ENCODE results near the gene BMP2K. TPM values are rescaled to one million over a fixed set of nuclear protein-coding genes. Genes with fewer than 3 reads are reported as not detected.

The BMP2K gene
- total and polyA plus RNA-seq, 2 experiments from 2014 or later: 27.3 to 96.5 TPM

GRCh38 chr4:78781924-78782323 is 5.8 kb downstream of the BMP2K start:
- TF ChIP-seq EZH2 (IDR thresholded peaks at IDR 0.05; ENCODE audit: borderline replicate concordance) (no peak), EZH2phosphoT487 (IDR thresholded peaks at IDR 0.05; ENCODE audit: low read depth, severe bottlenecking, unreplicated experiment) (no peak)
- TF ChIP-seq, protein P1, sequence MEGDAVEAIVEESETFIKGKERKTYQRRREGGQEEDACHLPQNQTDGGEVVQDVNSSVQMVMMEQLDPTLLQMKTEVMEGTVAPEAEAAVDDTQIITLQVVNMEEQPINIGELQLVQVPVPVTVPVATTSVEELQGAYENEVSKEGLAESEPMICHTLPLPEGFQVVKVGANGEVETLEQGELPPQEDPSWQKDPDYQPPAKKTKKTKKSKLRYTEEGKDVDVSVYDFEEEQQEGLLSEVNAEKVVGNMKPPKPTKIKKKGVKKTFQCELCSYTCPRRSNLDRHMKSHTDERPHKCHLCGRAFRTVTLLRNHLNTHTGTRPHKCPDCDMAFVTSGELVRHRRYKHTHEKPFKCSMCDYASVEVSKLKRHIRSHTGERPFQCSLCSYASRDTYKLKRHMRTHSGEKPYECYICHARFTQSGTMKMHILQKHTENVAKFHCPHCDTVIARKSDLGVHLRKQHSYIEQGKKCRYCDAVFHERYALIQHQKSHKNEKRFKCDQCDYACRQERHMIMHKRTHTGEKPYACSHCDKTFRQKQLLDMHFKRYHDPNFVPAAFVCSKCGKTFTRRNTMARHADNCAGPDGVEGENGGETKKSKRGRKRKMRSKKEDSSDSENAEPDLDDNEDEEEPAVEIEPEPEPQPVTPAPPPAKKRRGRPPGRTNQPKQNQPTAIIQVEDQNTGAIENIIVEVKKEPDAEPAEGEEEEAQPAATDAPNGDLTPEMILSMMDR (IDR thresholded peaks at IDR 0.05; ENCODE audit: poor library complexity): no peak
- WGBS (ENCODE audit: low lambda C conversion rate, missing lambda C conversion rate): 66% methylated on average over 3 of the region's 3 CpGs
- Histone ChIP-seq H3K4me3 (no peak overlapping the region), H3K4me2 (peak overlapping the region; percentile 83), H2AFZ (no peak overlapping the region), H3K79me2 (peaks cover 99% of the 10 kb centered on the region), H3K27ac (peak overlapping the region; percentile 65), H3K36me3 (replicated peaks; ENCODE audit: insufficient read depth, low read depth) (no peaks in the 10 kb centered on the region), H3K9me2 (replicated peaks; ENCODE audit: insufficient read depth) (no peaks in the 10 kb centered on the region), H3K4me1 (ENCODE audit: insufficient read depth) (peaks cover 25% of the 10 kb centered on the region), H3K27me3 (no peaks in the 10 kb centered on the region), H3K9me3 (ENCODE audit: low read depth) (no peaks in the 10 kb centered on the region), H4K20me1 (ENCODE audit: insufficient read depth, poor library complexity, severe bottlenecking) (peaks cover 23% of the 10 kb centered on the region)
- peak; percentile 45 for DNase-seq (ENCODE audit: low spot score)

DNA sequence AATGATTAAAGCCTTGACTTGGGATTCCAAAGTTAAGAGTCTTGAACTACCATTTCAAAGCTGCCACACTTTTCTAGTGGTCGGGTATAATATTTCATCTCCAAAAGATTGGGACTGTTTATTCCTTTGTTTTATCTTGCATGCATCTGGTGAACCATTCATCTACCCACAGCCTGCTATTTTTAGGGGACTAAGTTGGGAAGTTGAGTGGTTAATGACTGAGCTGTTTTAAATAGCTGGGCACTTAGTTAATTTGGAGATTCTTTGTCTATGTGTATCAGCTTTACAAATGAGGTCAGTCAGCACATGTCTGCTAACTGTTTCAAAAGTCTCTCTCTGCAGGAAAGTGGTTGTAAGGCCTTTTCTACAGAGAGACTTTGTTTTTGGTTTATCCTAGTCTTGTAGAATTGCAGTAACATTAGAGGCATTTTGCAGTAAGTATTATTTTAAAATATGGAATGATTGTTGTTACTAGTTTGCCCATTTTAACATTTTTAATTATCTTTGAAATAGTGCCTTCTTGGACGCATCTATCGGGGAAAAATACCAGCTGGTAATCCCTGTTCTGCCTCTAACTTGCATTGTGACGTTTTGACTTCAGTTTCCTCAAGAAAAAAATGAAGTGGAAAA is 8.2 kb downstream of the BMP2K start:
- Histone ChIP-seq H3K9me3 (ENCODE audit: low read depth) (no peaks in the 10 kb centered on the region), H3K27ac (no peak overlapping the region), H3K4me2 (peak overlapping the region; percentile 3), H3K4me3 (no peak overlapping the region), H2AFZ (no peak overlapping the region), H3K79me2 (peaks cover 99% of the 10 kb centered on the region), H3K9me2 (replicated peaks; ENCODE audit: insufficient read depth) (no peaks in the 10 kb centered on the region), H3K4me1 (ENCODE audit: insufficient read depth) (peaks cover 12% of the 10 kb centered on the region), H3K36me3 (replicated peaks; ENCODE audit: insufficient read depth, low read depth) (no peaks in the 10 kb centered on the region), H3K27me3 (no peaks in the 10 kb centered on the region), H4K20me1 (ENCODE audit: insufficient read depth, poor library complexity, severe bottlenecking) (peaks cover 31% of the 10 kb centered on the region)
- whole genome bisulfite sequencing (ENCODE audit: low lambda C conversion rate, missing lambda C conversion rate): 80% methylated on average over 4 of the region's 4 CpGs
- TF ChIP-seq EZH2phosphoT487 (IDR thresholded peaks at IDR 0.05; ENCODE audit: low read depth, severe bottlenecking, unreplicated experiment) (no peak), EZH2 (IDR thresholded peaks at IDR 0.05; ENCODE audit: borderline replicate concordance) (no peak)
- TF ChIP-seq, protein P1 (IDR thresholded peaks at IDR 0.05; ENCODE audit: poor library complexity): no peak
- no peak for DNase-seq (ENCODE audit: low spot score)

- Histone ChIP-seq H4K20me1 (ENCODE audit: insufficient read depth, poor library complexity, severe bottlenecking) (peaks cover 36% of the 10 kb centered on the region), H3K36me3 (replicated peaks; ENCODE audit: insufficient read depth, low read depth) (no peaks in the 10 kb centered on the region), H3K4me1 (ENCODE audit: insufficient read depth) (peaks cover 2% of the 10 kb centered on the region), H3K4me3 (no peak overlapping the region), H3K9me3 (ENCODE audit: low read depth) (no peaks in the 10 kb centered on the region), H3K9me2 (replicated peaks; ENCODE audit: insufficient read depth) (no peaks in the 10 kb centered on the region), H3K27me3 (no peaks in the 10 kb centered on the region), H3K4me2 (peak overlapping the region; percentile 1), H3K79me2 (peaks cover 100% of the 10 kb centered on the region), H3K27ac (no peak overlapping the region), H2AFZ (no peak overlapping the region)
- no peak for DNase-seq (ENCODE audit: low spot score)
- WGBS (ENCODE audit: low lambda C conversion rate, missing lambda C conversion rate): 72% methylated on average over 2 of the region's 2 CpGs
- TF ChIP-seq EZH2phosphoT487 (IDR thresholded peaks at IDR 0.05; ENCODE audit: low read depth, severe bottlenecking, unreplicated experiment) (no peak), EZH2 (IDR thresholded peaks at IDR 0.05; ENCODE audit: borderline replicate concordance) (no peak)
- TF ChIP-seq, protein P1 (IDR thresholded peaks at IDR 0.05; ENCODE audit: poor library complexity): no peak
These were observed 11.3 kb downstream of the BMP2K start for GRCh38 chr4:78787392-78788006.
